ENCODE results near the gene KCNAB1.

DNA sequence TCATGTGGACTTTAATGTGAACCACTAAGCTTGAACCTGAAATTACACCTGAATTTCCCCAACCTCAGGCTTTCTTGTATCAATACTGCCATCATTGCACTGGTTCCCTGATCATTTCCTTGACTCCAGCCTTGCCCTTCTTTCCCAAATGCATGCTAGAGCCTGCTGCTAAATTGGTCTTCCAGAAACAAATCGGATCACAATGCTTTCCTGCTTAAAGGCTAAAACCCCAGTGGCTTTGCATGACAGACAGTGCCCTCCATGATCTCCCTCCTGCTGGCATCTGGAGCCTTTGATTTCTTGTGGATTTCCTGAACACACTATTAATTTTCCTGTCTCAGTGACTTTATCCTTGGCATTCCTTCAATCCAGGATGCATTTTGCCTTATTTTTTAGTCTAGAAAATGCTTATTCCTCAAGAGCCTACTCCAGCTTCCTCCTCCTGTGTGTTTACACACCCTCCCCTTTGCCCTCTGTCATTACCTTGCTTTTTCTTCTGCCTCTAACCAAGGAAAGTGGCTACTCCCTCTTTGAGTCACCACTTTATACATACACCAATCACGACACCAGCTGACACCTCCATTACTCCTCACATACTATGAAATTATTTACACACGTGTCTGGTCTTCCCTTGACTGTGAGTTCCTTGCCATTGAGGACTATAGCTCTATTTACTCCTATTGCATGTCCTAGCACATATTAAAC lies 214.6 kb downstream of the KCNAB1 start:
- TF ChIP-seq, protein P1, sequence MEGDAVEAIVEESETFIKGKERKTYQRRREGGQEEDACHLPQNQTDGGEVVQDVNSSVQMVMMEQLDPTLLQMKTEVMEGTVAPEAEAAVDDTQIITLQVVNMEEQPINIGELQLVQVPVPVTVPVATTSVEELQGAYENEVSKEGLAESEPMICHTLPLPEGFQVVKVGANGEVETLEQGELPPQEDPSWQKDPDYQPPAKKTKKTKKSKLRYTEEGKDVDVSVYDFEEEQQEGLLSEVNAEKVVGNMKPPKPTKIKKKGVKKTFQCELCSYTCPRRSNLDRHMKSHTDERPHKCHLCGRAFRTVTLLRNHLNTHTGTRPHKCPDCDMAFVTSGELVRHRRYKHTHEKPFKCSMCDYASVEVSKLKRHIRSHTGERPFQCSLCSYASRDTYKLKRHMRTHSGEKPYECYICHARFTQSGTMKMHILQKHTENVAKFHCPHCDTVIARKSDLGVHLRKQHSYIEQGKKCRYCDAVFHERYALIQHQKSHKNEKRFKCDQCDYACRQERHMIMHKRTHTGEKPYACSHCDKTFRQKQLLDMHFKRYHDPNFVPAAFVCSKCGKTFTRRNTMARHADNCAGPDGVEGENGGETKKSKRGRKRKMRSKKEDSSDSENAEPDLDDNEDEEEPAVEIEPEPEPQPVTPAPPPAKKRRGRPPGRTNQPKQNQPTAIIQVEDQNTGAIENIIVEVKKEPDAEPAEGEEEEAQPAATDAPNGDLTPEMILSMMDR (IDR thresholded peaks at IDR 0.05; ENCODE audit: low read length): no peak
- no peak for TF ChIP-seq EZH2 (IDR thresholded peaks at IDR 0.05; ENCODE audit: borderline replicate concordance, low read length)
